ENCODE results near the gene SCO2. TPM values are rescaled to one million over a fixed set of nuclear protein-coding genes. Genes with fewer than 3 reads are reported as not detected.

SCO2 gene
- total and polyA plus RNA-seq, 9 of the 15 experiments (the other 6 are each of a cell fraction or from before 2014, with no cell fraction given), result 0.34 to 4.0 (median 1.1) TPM; not detected in 3

- intact Hi-C loops (cut with micrococcal nuclease), result no loop called here
- POLR2A ChIA-PET, result interaction anchor here (0.7 to 1.5 kb wide), 5 partner anchors 9 to 89 kb away, joined by 3 to 5 read pairs (median 3); partner anchors contain the start of gene SYCE3
- CTCF ChIA-PET (ENCODE audit: low intra/inter-chr PET ratio), result no interaction called here
- H3K27ac ChIP-seq (ENCODE audit: extremely low read depth, low read depth, low read length), result no peak overlapping the region
- no TSS peak for BruUV-seq (replicated peaks)
- ATAC-seq, result no peak
- H4K20me1 ChIP-seq (replicated peaks; ENCODE audit: control insufficient read depth, insufficient read depth, low read length), result no peaks in the 10 kb centered on the region
- in situ Hi-C loops (cut with MboI), result no loop called here
- DNase-seq (ENCODE audit: extremely low read depth in 1 of 4, low spot score in 3 of 4), result no peak
- H3K27me3 ChIP-seq (ENCODE audit: control insufficient read depth in 2 of 2, insufficient read depth in 2 of 2, low read length in 2 of 2), result no peaks in the 10 kb centered on the region
- TF ChIP-seq ZBED1 (IDR thresholded peaks at IDR 0.05) (no peak), TEAD2 (tag; IDR thresholded peaks at IDR 0.05) (no peak), ZBTB26 (CRISPR knock-in tag; IDR thresholded peaks at IDR 0.05) (no peak), CBX3 (IDR thresholded peaks at IDR 0.05; ENCODE audit: borderline replicate concordance in 1 of 2, low read length in 2 of 2) (no peak), RBM14 (IDR thresholded peaks at IDR 0.05; ENCODE audit: borderline replicate concordance, insufficient read depth, low read depth, low read length) (no peak), ERF (CRISPR knock-in tag; IDR thresholded peaks at IDR 0.05) (no peak), L3MBTL2 (IDR thresholded peaks at IDR 0.05) (no peak), SRF (CRISPR knock-in tag; IDR thresholded peaks at IDR 0.05) (no peak), LARP7 (IDR thresholded peaks at IDR 0.05) (no peak), ETV6 (IDR thresholded peaks at IDR 0.05; ENCODE audit: borderline replicate concordance in 1 of 2, low read depth in 2 of 2, low read length in 1 of 2) (no peak), ETV6 (CRISPR knock-in tag; IDR thresholded peaks at IDR 0.05; ENCODE audit: borderline replicate concordance) (no peak), PRDM10 (IDR thresholded peaks at IDR 0.05; ENCODE audit: partially characterized antibody) (no peak), NFIX (CRISPR knock-in tag; IDR thresholded peaks at IDR 0.05; ENCODE audit: low read depth) (no peak), PML (IDR thresholded peaks at IDR 0.05; ENCODE audit: low read length) (no peak), MCM2 (IDR thresholded peaks at IDR 0.05; ENCODE audit: low read depth) (no peak), STAT5B (CRISPR knock-in tag; IDR thresholded peaks at IDR 0.05) (no peak)
- WGBS (ENCODE audit: insufficient coverage, low coverage, missing lambda C conversion rate), result 47% methylated on average over 8 of the region's 11 CpGs
- H3K9me3 ChIP-seq (replicated peaks; ENCODE audit: control insufficient read depth, insufficient read depth, low read depth, low read length), result no peaks in the 10 kb centered on the region
- H3K9ac ChIP-seq (ENCODE audit: insufficient read depth in 1 of 2, low read depth in 2 of 2, low read length in 2 of 2), result no peak overlapping the region
- no peaks in the 10 kb centered on the region for H3K9me1 ChIP-seq (ENCODE audit: control insufficient read depth, insufficient read depth, low read length)
- FAIRE-seq, result no peak
- H3K4me2 ChIP-seq (ENCODE audit: insufficient read depth, low read length), result no peak overlapping the region
- no peak overlapping the region for H2AFZ ChIP-seq (ENCODE audit: low read depth, low read length)
- no peaks in the 10 kb centered on the region for H3K79me2 ChIP-seq (ENCODE audit: control insufficient read depth, insufficient read depth, low read length)
- no peak overlapping the region for H3K4me3 ChIP-seq
- H3K4me1 ChIP-seq (replicated peaks in 1 of 2; ENCODE audit: control insufficient read depth in 2 of 2, insufficient read depth in 2 of 2, low read length in 2 of 2), result peaks cover 0 to 11% of the 10 kb centered on the region in 2 experiments; a peak in 2 of 5 replicates
- H3K36me3 ChIP-seq (ENCODE audit: control insufficient read depth, insufficient read depth, low read length), result no peaks in the 10 kb centered on the region
Measured at GRCh38 chr22:50574383-50574755, 49.0 kb upstream of the SCO2 start.
